GM18526 (cell line): ENCODE measurements around the gene NDUFAB1.

Experiments
- POLR2A ChIP-seq: IDR thresholded peaks from 3 replicates; pipeline ENCODE4 v1.6.1; 2011; ENCODE audit not compliant: insufficient read length; ENCODE audit errors: extremely low read depth

The NDUFAB1 gene

GRCh38 chr16:23564575-23565363 lies 31.3 kb downstream of the NDUFAB1 start:
- TF ChIP-seq POLR2A, result no peak

- no peak for TF ChIP-seq POLR2A
Measured at GRCh38 chr16:23563186-23563585, 32.9 kb downstream of the NDUFAB1 start.

- no peak for TF ChIP-seq POLR2A
Measured at GRCh38 chr16:23562505-23562904, 33.6 kb downstream of the NDUFAB1 start.

GRCh38 chr16:23561586-23561985 lies 34.5 kb downstream of the NDUFAB1 start:
- TF ChIP-seq POLR2A, result no peak

- TF ChIP-seq POLR2A, result no peak
Measured at GRCh38 chr16:23557779-23558702, 38.1 kb downstream of the NDUFAB1 start.

GRCh38 chr16:23556881-23557778 lies 39.0 kb downstream of the NDUFAB1 start, which contains the start of the genes EARS2 and UBFD1:
Gene EARS2 (minus strand): TSS chr16:23557350. CDS start chr16:23557343, 7 bp downstream.
Gene UBFD1 (plus strand): TSS chr16:23557727. CDS start chr16:23557743, 16 bp downstream.
- peak; percentile 61 for TF ChIP-seq POLR2A

GRCh38 chr16:23554536-23554935 lies 41.6 kb downstream of the NDUFAB1 start:
- TF ChIP-seq POLR2A, result no peak

GRCh38 chr16:23552161-23552560 lies 44.0 kb downstream of the NDUFAB1 start:
- no peak for TF ChIP-seq POLR2A

- TF ChIP-seq POLR2A, result no peak
Measured at GRCh38 chr16:23549938-23550337, 46.2 kb downstream of the NDUFAB1 start.

- TF ChIP-seq POLR2A, result no peak
Measured at GRCh38 chr16:23544436-23544835, 51.7 kb downstream of the NDUFAB1 start.

GRCh38 chr16:23539984-23540816 lies 55.9 kb downstream of the NDUFAB1 start:
- TF ChIP-seq POLR2A, result no peak

- TF ChIP-seq POLR2A, result no peak
Measured at GRCh38 chr16:23538919-23539278, 57.2 kb downstream of the NDUFAB1 start.

GRCh38 chr16:23537390-23537789 lies 58.7 kb downstream of the NDUFAB1 start:
- no peak for TF ChIP-seq POLR2A

GRCh38 chr16:23535901-23536300 lies 60.2 kb downstream of the NDUFAB1 start:
- no peak for TF ChIP-seq POLR2A
